DMS153 (cell line): ENCODE results near the gene CNTNAP2.
"Not testable (repeated sequence)": the region's sequence is repeated elsewhere in the genome, so short reads cannot be mapped to it uniquely, and the experiment has no call there.

Experiments used
- DNase-seq: peaks from one replicate; lab custom pipeline; 2025; lab: John Stamatoyannopoulos, UW

The CNTNAP2 gene

DNA sequence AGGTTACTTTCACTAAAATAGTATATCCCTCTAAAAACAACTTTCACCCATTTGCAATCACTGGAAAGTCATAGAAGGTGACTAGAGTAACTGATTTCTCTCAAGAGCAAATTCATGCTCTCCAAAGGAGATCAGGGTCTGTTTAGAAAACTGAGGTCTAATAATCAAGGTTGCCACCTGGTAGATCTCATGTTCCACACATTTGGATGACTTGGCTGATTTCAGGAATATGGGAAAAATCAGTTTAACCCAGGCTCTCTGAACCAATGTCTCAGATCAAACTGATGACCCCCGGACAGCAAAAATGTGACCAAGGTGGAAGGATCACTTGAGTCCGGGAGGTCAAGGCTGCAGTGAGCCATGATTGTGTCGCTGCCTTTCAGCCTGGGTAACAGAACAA lies 1911.6 kb downstream of the CNTNAP2 start:
- DNase-seq: no peak

DNA sequence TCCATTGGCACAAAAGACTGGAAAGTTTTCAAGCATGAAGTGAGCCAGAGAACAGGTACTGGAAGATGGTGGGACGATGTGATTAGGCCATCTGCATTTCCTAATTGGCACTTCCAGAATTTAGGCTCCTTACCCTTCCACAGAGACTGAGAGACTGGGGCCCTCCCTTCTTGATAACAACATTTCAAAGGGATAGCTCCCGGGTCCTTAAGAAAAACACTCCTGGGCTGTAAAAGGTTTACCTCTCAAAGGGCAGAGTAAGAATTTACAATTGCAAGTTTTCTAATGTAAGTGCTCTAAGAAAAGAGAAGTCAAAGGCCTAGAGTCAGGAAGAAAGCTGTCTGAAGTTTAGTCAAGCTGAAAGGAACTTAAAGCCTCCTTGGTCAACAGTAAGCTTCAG lies 1914.4 kb downstream of the CNTNAP2 start:
- no peak for DNase-seq

DNA sequence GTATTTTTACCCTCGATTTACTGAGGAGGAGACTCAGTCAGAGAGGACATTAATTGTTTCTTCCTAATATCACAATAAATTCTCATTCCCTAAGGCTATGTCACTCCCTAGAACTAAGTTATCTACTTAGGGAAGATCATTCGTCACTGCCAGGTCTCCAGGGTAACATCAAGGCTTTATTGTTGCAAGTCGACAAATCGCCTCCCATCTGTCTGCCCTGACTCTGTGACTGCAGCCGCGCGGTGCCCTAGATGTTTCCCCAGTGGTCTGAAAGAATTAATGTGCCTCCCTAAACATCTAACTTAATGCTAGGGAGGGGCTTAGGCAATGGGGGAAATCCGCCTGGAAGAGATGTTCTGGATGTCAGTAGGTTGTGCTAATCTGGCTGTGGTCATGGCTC lies 1915.2 kb downstream of the CNTNAP2 start:
- no peak for DNase-seq

DNA sequence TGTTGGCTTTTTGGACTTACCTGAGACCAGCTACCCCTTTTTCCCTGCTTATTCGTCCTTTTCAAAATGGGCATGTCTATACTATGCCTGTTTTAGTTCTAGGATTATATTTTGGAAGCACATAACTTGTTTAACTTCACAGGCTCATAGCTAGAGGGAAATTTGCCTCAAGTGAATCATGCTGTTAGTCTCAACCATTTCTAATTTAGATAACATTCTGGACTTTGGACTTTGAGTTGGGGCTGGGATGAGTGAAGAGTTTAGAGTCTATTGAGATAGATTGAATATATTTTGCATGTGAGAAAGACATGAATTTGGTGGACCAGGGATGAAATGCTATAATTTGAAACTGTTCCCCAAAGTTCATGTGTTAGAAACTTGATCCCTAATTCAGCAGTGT lies 1919.3 kb downstream of the CNTNAP2 start:
- DNase-seq: no peak

DNA sequence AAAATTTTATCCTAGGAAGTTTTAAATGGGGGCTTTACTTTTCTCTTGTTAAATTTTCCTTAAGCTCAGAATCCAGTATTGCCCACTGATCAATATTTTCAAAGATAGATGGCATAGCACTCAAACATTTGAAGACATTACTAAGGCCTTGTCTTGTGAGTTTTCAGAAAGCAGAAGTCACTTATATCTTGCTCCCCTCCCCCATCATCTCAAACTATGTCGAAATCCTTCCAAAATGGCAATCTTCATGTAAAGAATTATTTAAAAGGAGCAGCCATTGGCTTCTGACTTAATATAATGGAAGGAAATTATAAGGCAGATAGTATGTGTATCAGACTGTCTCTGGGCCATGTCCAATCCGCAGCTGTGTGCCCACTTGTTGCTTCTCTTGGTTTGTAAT lies 1920.4 kb downstream of the CNTNAP2 start:
- DNase-seq: no peak

DNA sequence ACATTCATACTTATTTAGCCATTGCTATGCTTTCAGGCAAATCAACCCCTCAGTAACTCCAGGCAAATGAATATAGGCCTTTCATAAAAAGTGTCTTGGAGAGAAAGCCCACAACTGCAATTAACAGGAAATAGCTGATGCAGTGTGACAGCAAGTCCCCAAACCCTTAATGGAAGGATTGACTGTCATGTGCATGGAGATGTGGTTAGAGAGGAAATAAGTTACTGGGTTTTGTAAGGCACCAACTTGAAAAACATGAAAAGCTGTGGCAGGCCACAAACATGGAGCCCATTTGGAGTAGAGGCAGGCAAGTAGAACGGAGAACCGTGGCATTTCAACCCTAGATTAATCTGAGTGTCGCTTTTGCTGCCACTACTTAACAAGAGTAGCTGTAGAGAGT lies 1924.6 kb downstream of the CNTNAP2 start:
- peak; percentile 29 for DNase-seq

DNA sequence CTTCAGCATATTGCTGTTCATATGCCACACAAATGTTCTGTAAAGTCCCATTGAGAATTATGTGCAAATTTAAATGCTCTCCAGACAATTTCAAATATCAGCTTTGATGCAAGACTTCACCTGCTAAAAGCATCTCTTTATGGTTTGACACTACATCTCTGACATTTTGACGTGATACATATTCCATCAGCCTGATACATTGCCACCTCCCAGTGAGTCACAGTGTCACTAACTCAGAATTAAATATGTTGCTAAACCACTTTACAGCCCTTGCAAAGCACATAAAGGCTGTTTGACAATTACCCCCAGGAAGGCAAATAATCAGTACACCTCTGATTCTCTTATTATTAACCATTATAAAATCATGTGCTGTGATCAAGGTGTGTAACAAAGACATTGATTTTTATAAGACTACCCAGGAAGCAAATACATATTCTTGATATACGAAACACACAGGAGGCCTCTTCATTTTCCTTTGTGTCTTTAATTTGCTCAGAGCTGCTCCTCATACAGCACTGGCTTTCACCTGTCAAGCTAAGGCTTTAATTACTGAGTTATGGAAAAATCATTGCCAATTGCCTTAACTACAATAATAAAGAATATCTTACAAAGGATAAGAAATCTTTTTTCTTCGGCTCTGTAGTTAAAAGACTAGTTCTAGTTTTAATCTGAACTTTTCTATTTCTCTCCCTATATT lies 1926.5 kb downstream of the CNTNAP2 start:
- DNase-seq: peak; percentile 100

DNA sequence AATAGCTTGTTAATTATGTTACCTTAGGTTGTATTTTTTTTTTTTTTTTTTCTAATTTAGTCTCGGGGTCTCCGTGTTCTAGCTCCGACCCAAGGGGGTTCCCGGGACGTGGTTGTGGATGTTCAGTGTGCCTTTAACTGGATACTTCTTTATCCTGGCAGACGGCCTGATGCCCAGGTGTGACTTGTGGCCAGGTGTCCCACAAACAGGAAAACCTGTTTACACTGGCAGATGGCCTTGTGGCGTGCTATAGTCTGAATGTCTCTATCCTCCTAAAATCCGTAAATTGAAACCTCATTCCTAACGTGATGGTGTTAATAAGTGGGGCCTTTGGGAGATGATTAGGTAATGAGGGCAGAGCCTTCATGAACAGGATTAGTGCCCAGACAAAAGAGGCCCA lies 1927.6 kb downstream of the CNTNAP2 start:
- peak; percentile 98 for DNase-seq

DNA sequence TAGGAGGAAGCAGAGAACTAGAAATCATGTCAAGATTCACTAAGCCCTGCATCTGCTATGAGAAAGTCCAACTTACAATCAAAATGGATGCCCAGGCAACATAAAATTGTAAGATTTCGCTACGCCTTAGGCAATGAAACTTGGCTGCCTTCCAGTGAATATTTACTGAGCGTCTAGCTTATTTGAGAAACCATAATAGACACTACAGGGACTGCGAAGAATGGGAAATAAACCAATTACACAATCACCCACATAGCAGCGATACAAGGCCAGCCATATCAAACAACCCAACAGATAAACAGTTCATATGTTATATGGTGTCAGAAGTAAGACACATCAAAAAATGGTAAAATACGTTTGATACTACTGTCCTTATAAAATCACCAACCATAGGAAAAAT lies 1928.9 kb downstream of the CNTNAP2 start:
- DNase-seq: peak; percentile 89

DNA sequence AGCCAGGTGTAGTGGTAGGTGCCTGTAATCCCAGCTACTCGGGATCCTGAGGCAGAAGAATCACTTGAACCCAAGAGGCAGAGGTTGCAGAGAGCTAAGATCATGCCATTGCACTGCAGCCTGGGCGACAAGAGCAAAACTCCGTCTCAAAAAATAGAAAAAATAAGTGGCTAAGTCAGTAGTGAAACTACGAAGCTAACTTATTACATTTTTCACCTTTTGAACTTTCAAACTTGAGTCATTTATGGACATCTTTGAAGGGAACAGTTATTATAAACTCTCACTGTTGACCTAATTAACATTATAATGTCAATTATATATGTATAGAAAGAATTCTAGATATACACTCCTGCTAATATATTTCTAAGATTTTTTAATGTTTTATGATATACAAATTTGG lies 1932.5 kb downstream of the CNTNAP2 start:
- DNase-seq: no peak

DNA sequence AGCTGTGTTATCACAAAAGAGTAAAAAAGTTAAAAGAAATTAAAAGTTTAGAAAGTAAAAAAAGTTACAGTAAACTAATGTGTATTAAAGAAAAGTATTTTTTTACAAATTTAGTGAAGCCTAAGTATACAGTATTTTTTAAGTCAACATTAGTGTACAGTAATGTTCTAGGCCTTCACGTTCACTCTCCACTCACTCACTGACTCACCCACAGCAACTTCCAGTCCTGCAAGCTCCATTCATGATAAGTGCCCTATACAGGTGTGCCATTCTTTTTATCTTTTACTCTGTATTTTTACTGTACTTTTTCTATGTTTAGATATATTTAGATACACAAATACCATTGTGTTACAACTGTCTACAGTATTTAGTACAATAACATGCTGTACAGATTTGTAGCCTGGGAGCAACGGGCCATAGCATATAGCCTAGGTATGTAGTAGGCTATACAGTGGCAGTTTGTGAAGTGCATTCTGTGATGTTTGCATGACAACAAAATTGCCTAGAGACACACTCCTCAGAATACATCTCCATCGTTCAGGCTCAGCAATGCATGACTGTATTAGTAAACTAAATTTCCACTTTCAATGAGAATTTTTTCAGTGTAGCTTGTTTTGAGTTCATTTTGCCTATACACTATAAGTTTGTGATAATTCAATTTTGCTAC lies 1934.0 kb downstream of the CNTNAP2 start:
- peak; percentile 66 for DNase-seq

DNA sequence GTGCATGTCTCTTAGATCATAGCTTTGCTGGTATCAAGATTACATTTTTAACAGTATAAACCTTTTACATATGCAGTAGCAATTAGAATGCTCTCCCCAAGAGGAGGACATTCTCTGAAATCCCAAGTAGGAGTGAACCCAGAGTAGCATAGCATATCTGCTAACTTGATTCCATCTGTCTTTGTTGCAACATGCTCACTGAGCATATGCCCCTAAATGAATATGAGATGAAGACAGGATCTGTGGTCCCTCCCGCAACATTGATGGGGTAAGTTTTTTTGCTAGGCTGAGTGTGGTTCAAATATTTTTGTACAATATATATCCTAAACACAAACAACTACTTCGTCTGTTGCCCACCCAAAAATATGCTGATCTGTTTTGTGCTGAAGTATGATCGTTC lies 1939.8 kb downstream of the CNTNAP2 start:
- no peak for DNase-seq

DNA sequence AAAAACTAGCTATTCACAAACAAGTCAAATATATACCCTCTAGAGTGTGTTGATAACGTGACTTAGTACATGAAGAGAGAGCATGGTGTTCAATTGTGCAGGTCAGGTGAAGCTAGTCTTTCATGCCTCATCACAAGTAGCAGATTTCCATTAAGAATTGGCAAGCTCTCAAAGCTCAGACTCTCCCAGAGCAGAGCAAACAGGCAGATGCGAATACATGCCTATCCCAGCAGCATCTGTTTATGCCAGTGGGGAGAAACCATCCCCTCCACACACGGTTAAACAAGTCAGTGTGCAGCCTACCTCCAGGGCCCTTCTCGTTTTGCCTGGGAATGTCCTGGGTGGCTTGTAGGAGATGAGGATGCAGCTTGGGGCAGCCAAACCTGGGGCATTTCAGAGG lies 1941.5 kb downstream of the CNTNAP2 start:
- DNase-seq: peak; percentile 99

DNA sequence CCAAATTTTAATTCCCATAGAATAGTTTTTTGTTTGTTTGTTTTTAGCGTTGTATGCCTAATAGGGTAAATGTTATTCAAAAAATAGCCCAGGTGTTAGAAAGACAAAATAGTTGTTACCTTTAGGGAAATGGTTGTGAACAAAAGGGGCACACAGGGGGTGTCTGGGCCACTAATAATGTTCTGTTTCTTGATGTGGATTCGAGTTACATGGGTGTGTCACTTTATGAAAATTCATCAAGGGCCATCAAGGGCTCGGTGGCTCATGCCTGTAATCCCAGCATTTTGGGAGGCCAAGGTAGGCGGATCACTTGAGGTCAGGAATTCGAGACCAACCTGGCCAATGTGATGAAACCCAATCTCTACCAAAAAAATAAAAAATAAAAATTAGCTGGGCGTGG lies 1942.2 kb downstream of the CNTNAP2 start:
- DNase-seq: peak; percentile 17

DNA sequence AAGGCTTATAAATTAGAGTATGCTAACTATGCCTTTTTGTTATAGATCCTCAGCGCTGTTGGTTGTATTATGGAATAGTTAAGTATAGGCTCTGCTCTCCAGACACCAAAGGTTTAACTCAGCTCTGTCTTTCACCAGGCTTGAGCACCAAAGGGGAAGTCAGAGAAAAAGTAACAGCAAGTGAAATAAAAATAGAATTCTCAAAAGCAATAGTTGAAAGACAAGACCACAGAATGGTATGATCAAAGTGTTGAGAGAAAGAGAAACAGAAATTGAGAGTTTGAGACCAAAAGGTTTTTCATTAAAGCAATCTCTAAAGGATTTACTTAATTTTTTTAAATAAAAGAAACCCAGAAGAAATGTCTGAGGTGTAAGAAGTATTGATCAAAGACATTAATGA lies 1944.1 kb downstream of the CNTNAP2 start:
- no peak for DNase-seq

DNA sequence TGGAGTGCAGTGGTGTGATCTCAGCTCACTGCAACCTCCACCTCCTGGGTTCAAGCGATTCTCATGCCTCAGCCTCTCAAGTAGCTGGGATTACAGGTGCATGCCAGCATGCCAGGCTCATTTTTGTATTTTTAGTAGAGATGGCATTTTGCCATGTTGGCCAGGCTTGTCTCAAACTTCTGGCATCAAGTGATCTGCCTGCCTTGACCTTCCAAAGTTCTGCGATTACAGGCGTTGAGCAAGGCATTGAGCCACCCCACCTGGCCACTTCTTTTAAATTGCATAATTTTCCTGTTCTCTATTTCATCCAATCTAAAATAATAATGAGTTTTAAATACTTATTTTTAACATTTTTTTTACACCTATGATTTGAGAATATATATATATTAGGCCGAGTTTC lies 1961.5 kb downstream of the CNTNAP2 start:
- DNase-seq: not testable (repeated sequence)

DNA sequence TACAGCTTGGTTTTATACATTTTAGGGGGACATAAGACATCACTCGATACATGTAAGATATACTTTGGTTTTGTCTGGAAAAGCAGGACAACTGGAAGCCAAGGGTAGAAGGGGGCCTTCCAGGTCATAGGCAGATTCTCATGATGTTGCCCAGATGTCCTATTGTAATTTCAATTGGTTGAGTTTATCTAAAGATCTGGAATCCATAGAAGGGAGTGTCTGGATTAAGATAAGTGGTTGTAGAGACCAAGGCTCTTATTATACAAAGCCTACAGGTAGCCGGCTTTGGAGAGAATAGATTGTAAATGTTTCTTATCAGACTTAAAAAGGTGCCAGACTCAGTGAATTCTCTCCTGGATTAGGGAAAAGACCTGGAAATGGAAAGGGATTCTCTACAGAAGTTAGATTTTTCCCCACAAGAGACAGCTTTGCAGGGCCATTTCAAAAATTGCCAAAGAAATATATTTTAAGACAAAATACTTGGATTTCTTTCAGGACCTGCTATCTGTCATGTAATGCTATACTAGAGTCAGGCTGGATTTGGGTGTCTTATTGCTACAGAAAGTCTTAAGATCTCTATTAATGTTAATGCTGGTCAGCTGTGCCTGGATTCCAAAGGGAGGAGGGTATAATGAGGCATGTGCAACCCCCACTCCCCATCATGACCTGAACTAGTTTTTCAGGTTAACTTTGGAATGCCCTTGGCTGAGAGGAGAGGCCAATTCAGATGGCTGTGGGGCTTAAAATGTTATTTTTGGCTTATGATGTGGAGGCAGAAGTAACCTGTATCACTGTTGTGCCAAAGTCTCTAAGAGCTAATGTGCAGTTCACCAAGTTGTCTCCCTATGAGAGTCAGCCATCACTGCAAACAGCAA lies 1962.8 kb downstream of the CNTNAP2 start:
- no peak for DNase-seq

DNA sequence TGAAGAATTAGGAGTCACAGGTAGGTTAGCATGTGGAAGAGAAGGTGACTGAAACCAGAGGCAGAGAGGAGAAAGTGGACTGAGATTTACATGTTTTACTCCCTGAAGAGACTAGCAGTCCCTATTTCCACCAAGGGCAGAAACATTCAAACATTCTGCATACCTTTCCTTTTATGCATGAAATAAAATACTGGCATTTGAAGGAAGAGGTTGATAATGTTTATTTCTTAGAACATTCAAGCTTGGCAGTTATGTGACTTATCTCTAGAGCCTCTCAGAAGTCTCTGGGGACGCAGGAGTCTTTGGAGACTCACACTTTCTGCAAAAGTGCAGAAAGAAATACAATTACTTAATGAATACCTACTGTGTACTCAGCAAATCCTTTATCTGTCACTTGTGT lies 1966.8 kb downstream of the CNTNAP2 start:
- no peak for DNase-seq

DNA sequence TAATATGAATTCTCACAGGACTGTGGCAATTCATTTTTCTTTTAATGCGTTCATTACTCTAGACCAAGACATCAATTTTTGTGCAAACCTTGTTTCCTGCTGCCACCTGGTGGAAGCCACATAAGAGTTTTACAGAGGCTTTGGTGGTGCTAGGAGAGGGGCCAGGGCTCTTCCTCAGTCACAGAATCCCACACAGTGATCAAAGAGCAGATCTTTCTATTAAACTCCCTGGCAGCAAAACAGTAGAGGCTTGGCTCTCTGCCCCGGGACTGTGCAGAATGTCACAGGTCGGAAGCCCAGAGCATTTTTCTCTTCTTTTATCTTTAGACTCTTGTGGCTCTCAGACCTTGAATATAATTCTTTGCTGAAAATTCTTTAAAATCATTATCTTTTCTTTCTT lies 1967.5 kb downstream of the CNTNAP2 start:
- DNase-seq: peak; percentile 87

DNA sequence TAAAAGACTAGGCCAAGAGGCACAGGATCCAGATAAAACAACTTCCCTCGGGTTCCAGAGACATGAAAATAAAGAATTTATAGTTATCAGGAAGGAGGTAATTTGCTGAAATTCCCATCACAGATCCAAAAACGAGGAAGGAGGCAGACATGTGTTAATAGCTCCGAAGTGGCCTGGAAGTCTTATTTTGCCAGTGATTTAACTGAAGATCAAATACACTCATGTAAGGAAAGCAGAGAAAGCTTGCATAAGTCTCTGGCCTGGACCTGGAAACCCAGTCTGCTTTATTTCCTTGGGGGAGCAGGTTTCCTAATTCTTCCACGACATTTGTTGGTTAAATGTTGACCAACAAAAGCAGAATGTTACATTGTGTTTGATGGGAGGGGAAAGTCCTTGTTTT lies 1975.3 kb downstream of the CNTNAP2 start:
- DNase-seq: no peak

DNA sequence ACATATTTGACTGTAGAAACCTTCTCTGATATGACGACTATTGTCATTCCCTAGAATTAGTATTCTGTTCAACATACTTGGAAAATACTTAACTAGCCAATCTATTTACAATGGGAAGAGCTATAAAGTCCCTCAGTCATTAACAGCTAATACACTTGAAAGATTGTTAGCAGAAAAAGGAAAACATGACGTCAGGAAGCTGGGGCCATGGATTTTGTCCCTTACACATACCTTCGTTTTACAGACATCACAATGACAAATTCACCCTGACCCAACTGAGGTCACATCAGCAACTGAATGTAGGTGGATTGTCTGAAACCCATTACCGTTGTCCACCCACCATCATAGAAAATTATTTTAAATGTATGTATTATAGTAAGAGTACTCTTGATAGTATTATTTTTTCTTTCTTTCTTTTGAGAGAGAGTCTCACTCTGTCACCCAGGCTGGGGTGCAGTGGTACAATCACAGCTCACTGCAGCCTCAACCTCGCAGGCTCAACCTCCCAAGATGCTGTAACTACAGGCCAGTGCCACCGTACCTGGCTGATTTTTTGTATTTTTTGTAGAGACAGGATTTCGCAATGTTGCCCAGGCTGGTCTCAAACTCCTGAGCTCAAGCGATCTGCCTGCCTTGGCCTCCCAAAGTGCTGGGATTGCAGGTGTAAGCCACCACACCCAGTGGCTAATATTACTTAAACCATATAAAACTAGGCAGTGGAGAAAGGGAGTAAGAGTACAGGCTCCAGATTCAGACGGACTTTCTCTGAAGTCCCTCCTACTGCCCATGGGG lies 1977.0 kb downstream of the CNTNAP2 start:
- no peak for DNase-seq

DNA sequence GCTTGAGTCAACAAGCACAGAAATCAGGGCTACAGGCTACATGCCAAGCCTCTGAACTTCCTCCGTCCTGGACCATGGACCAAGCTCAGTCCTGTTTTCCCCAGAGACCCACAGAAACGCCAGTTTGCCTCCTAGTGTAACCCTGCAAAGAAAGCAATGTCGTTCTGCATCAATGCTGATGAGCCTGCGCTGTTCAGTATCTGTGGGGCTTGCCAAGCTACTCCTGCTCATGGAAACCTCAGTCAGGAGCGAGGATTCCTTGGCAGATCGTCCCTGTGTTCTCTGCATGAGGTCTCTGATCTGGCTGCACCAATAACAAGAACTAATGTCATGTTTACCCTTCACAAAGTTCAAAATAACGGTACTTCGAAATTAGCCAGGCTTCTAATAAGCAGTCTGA lies 1978.5 kb downstream of the CNTNAP2 start:
- peak; percentile 5 for DNase-seq
